LNCaP clone FGC (cell line): ENCODE data around the gene USP12.

Source experiments
- DNase-seq: peaks from one replicate; pipeline ENCODE4 v3.0.0-alpha.2; 2011; ENCODE audit warnings: low read depth
- H3K4me3 ChIP-seq: 2 replicates; pipeline ENCODE4 v1.5.1; 2011; ENCODE audit warnings: mild to moderate bottlenecking, low read depth, low read length, control low read depth
- TF ChIP-seq, protein P1 (sequence below): IDR thresholded peaks from 2 replicates; pipeline ENCODE4 v1.5.1; 2012; ENCODE audit warnings: mild to moderate bottlenecking; ENCODE audit not compliant: control insufficient read depth, insufficient read depth; ENCODE audit errors: extremely low read depth

The USP12 gene

DNA sequence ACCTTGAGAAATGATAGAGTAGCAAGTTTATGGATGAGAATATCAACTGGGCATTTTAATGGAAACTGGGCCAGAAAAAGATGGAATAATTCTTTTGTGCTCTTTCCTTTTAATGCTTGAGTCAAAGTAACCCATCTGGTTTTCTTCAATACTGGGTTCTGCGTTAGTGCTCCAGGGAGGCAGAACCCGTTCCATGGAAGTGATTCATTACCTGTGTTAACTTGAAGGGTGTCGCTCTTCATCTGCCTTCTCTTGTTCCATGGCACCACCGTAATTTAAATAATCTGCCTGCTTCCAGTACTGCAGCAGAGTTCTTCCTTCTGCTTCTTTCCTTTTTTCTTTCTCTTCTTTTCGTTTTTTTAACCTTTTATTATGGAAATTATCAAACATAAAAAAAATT is 14.7 kb upstream of the USP12 start:
- TF ChIP-seq, protein P1, sequence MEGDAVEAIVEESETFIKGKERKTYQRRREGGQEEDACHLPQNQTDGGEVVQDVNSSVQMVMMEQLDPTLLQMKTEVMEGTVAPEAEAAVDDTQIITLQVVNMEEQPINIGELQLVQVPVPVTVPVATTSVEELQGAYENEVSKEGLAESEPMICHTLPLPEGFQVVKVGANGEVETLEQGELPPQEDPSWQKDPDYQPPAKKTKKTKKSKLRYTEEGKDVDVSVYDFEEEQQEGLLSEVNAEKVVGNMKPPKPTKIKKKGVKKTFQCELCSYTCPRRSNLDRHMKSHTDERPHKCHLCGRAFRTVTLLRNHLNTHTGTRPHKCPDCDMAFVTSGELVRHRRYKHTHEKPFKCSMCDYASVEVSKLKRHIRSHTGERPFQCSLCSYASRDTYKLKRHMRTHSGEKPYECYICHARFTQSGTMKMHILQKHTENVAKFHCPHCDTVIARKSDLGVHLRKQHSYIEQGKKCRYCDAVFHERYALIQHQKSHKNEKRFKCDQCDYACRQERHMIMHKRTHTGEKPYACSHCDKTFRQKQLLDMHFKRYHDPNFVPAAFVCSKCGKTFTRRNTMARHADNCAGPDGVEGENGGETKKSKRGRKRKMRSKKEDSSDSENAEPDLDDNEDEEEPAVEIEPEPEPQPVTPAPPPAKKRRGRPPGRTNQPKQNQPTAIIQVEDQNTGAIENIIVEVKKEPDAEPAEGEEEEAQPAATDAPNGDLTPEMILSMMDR, result no peak
- no peak for DNase-seq
- H3K4me3 ChIP-seq, result no peak overlapping the region

DNA sequence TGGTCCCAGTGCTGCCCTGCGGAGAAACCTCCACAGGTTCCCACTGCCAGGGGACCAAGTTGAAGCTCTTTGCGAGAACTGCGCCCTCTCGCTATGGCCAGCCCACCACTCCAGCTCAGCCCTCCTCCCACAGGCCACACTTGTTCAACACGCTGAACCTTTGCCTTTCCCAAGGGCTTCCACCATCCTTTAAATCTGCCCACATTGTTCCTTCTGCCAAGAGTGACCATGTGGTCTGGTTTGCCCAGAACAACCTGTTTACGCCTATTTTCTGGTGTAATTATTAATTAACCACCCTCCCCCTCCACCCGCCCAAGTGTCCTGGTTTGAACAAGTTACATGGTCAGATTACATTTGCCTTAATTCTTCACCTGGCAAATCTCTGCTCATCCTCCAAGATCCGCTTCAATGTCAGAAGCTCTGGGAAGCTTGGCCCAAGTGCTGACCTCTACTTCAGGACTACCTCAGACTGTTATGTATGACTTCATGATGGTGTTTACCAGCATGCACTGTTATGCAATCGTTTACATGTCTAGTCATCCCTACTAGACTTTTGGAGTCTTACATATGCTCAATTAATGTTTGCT is 12.0 kb upstream of the USP12 start:
- DNase-seq, result no peak
- TF ChIP-seq, protein P1, result no peak
- no peak overlapping the region for H3K4me3 ChIP-seq

DNA sequence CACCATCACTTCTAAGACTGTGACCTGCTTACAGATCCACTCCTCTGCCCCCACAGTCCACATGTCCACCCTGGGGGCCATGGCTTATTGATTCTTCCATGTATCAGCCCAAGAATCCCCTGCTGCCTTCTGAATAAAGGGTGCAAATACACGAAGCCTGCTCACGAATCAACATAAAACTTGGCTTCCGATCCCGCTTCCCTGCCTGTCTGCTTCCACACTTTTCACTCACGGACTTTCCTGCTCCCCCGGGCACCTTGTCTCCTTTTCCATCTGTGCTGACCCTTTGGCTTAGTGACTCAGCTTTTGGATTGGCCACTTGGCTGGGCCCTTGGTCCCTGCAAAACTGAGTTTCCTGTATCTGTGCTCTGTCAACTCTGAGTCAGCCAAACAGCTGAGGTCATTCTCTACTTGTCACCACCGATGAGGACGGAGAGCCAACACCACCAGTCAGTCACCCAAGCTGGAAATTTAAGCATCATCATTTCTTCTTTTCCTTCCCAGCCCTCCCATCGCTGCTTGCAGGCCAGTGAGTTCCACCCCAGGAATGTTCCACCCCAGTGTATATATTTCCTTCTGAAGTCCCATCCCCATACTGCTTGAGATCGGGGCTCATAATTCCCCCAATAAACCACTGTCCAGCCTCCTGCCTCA is 11.4 kb upstream of the USP12 start:
- no peak overlapping the region for H3K4me3 ChIP-seq
- TF ChIP-seq, protein P1, result no peak
- DNase-seq, result no peak

DNA sequence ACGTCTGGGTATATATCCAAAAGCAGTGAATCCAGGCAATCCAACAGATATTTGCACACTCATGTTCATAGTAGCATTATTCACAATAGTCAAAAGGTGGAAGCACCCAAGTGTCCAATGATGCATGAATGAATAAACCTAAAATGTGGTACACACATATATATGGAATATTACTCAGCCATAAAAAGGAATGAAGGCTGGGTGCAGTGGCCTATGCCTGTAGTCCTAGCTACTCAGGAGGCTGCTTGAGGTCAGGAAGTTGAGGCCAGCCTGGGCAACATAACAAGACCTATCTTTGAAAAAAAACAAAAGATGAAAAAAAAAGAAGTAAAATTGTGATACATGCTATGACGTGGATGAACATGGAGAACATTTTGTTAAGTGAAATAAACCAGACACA is 10.4 kb upstream of the USP12 start:
- H3K4me3 ChIP-seq, result no peak overlapping the region
- DNase-seq, result no peak
- TF ChIP-seq, protein P1, result no peak

DNA sequence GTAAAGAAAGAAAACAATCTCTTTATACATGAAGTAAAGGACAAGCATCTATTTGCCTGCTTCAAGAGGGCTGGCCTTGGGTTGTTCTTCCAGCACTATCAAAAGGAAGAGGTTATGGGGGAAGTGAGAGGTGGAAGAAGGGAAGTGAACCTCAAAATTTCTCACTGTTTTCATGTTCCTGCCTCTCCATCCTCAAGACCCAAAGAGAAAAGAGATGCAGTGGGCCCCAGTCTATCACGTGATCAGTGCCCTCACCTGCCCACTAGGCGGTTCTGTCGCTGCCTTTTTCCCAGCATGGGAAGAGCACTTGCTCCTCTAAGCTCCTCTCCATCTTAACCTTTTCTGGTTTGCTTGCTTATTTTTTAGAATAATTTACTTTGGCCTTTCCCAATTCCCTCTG is 6.2 kb upstream of the USP12 start:
- H3K4me3 ChIP-seq, result no peak overlapping the region
- no peak for DNase-seq
- TF ChIP-seq, protein P1, result no peak

DNA sequence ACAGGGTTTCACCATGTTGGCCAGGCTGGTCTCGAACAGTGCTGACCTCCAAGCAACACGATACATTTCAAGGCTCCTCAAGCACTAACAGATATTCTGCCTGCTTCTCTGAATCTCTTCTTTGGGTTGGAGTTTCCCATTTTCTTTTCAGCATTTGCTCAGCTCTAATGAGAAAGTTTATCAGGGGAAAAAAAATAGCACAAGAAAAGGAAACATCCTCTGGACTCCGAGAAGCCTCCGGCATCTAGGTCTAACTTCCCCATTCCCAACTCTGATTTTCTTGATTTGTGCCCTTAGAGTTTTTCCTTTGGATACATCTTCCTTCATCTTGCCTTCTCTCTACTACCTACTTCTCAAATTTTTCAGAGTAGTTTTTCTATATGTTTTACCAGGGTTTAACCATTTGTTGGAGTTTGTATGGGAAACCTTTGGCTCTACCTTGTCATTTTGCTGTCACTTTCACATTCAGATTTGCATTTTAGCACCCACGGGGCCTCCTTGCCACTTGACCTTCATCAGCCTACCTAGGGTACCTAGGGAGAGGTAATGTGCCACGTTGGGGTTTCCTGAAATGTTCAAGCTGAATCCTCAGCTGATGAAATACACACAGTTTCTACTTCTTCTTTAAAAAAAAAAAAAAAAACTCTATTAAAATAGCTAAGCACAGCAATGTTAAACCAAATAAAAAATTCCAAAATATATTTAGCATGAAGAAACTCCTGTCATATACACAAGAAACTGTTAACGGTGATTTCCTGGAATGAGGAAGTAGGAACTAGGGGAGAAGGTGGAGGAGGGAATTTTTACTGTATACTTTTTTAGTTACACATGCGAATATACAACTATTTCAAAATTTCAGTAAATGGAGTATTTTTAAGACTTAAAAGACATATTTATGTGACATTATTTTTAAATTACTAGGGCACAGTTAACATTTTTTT is 5.1 kb upstream of the USP12 start:
- DNase-seq, result no peak
- TF ChIP-seq, protein P1, result no peak
- H3K4me3 ChIP-seq, result no peak overlapping the region
